ENCODE measurements around the gene ISM2. TPM values are rescaled to one million over a fixed set of nuclear protein-coding genes. Genes with fewer than 3 reads are reported as not detected.

ISM2 gene
- total and polyA plus RNA-seq, 2 experiments from 2014 or later, result 0.11 to 2.6 TPM

DNA sequence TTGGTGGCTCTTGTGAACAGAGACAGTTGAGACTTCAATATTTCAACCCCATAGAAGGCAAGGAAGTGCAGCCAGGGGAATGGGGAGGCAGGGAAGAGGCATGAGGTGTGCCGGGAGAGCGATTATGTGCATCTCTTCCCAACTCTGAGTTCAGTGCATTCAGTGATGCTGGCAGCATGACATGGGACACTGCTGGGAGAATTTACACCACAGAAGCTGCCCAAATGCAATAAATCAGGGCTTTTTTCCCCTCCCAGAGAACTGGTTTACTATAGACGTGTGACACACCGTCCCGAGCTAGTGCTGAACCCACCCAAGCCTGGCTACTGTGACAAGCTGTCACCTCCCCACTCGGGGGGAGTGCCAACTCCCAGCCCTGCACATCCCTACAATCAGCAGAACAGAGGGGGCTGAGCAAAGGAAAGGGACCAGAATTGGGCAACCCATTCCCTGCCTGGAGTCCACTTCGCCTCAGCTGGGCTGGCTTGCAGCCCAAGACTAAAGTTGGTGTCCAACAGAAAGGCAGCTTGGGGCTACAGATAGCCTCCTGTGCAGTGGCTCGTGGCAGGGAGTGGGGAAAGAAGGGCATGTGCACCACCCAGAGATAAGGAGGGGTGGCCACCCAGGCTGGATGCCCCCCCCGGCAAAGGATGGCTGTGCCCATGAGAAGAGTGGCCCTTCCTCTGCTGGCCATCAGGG, 24.0 kb downstream of the ISM2 start:
- Histone ChIP-seq H3K9ac (no peak overlapping the region), H3K9me2 (ENCODE audit: insufficient read depth) (no peaks in the 10 kb centered on the region), H3K4me2 (ENCODE audit: unreplicated experiment) (no peak overlapping the region), H3K4me3 (no peak overlapping the region), H3K27me3 (replicated peaks; ENCODE audit: insufficient read depth) (peaks cover 8% of the 10 kb centered on the region; the same call in 1 of the 2 replicates), H3K27ac (no peak overlapping the region), H3F3A (ENCODE audit: insufficient read depth) (no peaks in the 10 kb centered on the region), H3K4me1 (ENCODE audit: insufficient read depth) (no peaks in the 10 kb centered on the region), H3K79me2 (ENCODE audit: insufficient read depth) (no peaks in the 10 kb centered on the region), H2AFZ (0 out of 2 replicates have a peak overlapping the region, but pooled peaks have one; percentile 51), H4K20me1 (ENCODE audit: insufficient read depth) (no peaks in the 10 kb centered on the region), H3K36me3 (ENCODE audit: low read depth) (no peaks in the 10 kb centered on the region), H3K9me3 (ENCODE audit: low read depth) (no peaks in the 10 kb centered on the region)
- 15 to 17% methylated on average over 9 of the region's 9 CpGs for WGBS, 2 experiments (ENCODE audit: low coverage in 1 of 2, low lambda C conversion rate in 2 of 2, missing lambda C conversion rate in 2 of 2)
- in situ Hi-C loops (cut with MboI), result no loop called here
- DNase-seq, result no peak
- TF ChIP-seq EZH2 (IDR thresholded peaks at IDR 0.05; ENCODE audit: insufficient read depth, poor library complexity, severe bottlenecking) (no peak), EZH2phosphoT487 (IDR thresholded peaks at IDR 0.05; ENCODE audit: insufficient read depth, low read depth) (no peak)

DNA sequence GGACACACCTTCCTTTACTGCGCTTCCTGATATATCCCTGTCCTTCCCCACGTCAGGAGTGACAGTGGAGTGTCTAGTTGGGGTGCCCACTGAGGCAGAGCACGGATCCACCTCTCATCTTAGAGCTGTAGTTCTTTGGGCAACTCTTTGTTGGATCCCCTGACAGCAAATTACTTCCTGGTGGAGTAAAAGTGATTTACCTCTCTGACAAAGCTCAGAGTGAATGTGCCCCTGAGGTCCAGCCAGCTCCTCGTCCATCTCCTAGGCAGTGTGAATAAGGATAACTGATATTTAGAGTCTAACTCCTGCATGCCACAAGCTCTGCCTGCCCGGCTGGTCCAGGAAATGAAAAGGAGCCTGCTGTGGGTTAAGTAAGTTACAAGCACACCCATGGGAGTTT, 24.7 kb downstream of the ISM2 start:
- Histone ChIP-seq H2AFZ (0 out of 2 replicates have a peak overlapping the region, but pooled peaks have one; percentile 51), H3K9me2 (ENCODE audit: insufficient read depth) (no peaks in the 10 kb centered on the region), H3K79me2 (ENCODE audit: insufficient read depth) (no peaks in the 10 kb centered on the region), H3F3A (ENCODE audit: insufficient read depth) (no peaks in the 10 kb centered on the region), H3K9ac (no peak overlapping the region), H3K4me3 (no peak overlapping the region), H3K4me1 (ENCODE audit: insufficient read depth) (no peaks in the 10 kb centered on the region), H3K27me3 (replicated peaks; ENCODE audit: insufficient read depth) (peaks cover 8% of the 10 kb centered on the region; the same call in 1 of the 2 replicates), H4K20me1 (ENCODE audit: insufficient read depth) (no peaks in the 10 kb centered on the region), H3K9me3 (ENCODE audit: low read depth) (no peaks in the 10 kb centered on the region), H3K4me2 (ENCODE audit: unreplicated experiment) (no peak overlapping the region), H3K36me3 (ENCODE audit: low read depth) (no peaks in the 10 kb centered on the region), H3K27ac (no peak overlapping the region)
- no peak for DNase-seq
- 54 to 55% methylated on average over 5 of the region's 5 CpGs for whole genome bisulfite sequencing, 2 experiments (ENCODE audit: low coverage in 1 of 2, low lambda C conversion rate in 2 of 2, missing lambda C conversion rate in 2 of 2)
- in situ Hi-C loops (cut with MboI), result no loop called here
- TF ChIP-seq EZH2 (IDR thresholded peaks at IDR 0.05; ENCODE audit: insufficient read depth, poor library complexity, severe bottlenecking) (no peak), EZH2phosphoT487 (IDR thresholded peaks at IDR 0.05; ENCODE audit: insufficient read depth, low read depth) (no peak)

DNA sequence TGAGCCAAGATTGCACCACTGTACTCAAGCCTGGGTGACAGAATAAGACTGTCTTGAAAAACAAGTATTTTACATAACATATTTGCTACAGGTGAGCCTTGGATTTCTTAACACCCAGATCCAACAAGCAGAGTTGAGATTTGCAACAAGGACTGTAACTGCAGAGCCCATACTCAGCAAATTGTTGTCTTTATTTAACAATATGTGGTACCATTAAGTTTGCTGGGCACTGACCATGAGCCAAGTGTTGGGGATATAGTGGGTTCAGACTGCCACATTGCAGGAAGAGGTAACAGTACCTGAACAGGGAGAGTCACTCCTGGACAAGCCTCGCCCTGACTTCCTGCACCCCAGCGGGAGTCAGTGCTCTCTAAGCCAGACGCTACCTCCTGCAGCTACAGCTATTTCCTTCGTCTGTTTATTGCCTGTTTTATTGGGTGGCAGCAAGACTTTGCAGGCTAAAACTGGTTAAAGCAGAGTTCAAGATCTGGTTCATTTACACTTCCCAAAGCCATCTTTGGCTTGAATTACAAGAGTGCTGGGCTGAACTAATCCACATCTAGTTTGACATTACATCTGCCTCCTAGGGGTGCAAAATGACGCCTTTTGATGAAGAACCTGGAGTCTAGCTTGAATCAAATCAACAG, 28.3 kb downstream of the ISM2 start:
- no peak overlapping the region for H3K4me3 ChIP-seq
- WGBS, 2 experiments (ENCODE audit: low coverage in 1 of 2, low lambda C conversion rate in 2 of 2, missing lambda C conversion rate in 2 of 2), result 46 to 58% methylated on average over 5 of the region's 5 CpGs
- no peaks in the 10 kb centered on the region for H3K4me1 ChIP-seq (ENCODE audit: insufficient read depth)
- 0 out of 2 replicates have a peak, but pooled peaks cover 11% of the 10 kb centered on the region for H3F3A ChIP-seq (ENCODE audit: insufficient read depth)
- H2AFZ ChIP-seq, result no peak overlapping the region
- H3K9me2 ChIP-seq (ENCODE audit: insufficient read depth), result no peaks in the 10 kb centered on the region
- H3K79me2 ChIP-seq (ENCODE audit: insufficient read depth), result no peaks in the 10 kb centered on the region
- H3K4me2 ChIP-seq (ENCODE audit: unreplicated experiment), result no peak overlapping the region
- H3K9me3 ChIP-seq (ENCODE audit: low read depth), result no peaks in the 10 kb centered on the region
- DNase-seq, result no peak
- H3K27ac ChIP-seq, result no peak overlapping the region
- no peaks in the 10 kb centered on the region for H4K20me1 ChIP-seq (ENCODE audit: insufficient read depth)
- in situ Hi-C loops (cut with MboI), result no loop called here
- TF ChIP-seq EZH2 (IDR thresholded peaks at IDR 0.05; ENCODE audit: insufficient read depth, poor library complexity, severe bottlenecking) (no peak), EZH2phosphoT487 (IDR thresholded peaks at IDR 0.05; ENCODE audit: insufficient read depth, low read depth) (no peak)
- H3K9ac ChIP-seq, result no peak overlapping the region
- H3K36me3 ChIP-seq (ENCODE audit: low read depth), result peaks cover 25% of the 10 kb centered on the region; the same call in 1 of the 2 replicates
- H3K27me3 ChIP-seq (replicated peaks; ENCODE audit: insufficient read depth), result peaks cover 8% of the 10 kb centered on the region; the same call in 1 of the 2 replicates

DNA sequence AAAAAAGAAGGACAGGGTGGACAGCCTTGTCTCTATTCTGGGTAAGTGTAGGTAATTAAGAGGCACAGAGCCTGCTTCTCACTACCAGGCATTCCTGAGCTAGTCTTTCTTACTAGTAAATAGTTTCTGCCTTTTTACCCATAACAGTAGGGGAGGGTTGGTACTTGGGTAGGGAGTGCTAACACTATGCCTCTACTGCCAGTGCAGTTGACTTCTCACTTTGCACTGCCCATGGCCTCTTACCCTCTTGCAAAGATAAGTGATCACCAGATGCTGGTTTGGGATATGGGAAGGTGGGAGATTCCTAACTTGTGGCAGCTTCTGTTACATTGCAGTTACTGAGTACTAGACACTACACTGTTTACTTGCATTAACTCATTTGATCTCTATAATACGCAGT, 29.1 kb downstream of the ISM2 start:
- DNase-seq, result no peak
- H3K36me3 ChIP-seq (ENCODE audit: low read depth), result peaks cover 33% of the 10 kb centered on the region; the same call in 1 of the 2 replicates
- H3K79me2 ChIP-seq (ENCODE audit: insufficient read depth), result no peaks in the 10 kb centered on the region
- 91 to 100% methylated on average over 1 of the region's 1 CpG for WGBS, 2 experiments (ENCODE audit: low coverage in 1 of 2, low lambda C conversion rate in 2 of 2, missing lambda C conversion rate in 2 of 2)
- no peaks in the 10 kb centered on the region for H3K4me1 ChIP-seq (ENCODE audit: insufficient read depth)
- H3K27me3 ChIP-seq (replicated peaks; ENCODE audit: insufficient read depth), result peaks cover 4% of the 10 kb centered on the region; the same call in 1 of the 2 replicates
- no peaks in the 10 kb centered on the region for H3K9me3 ChIP-seq (ENCODE audit: low read depth)
- in situ Hi-C loops (cut with MboI), result loop anchor here (10.0 kb wide), 1 partner anchor 235 kb away; the partner anchor contains the start of genes ALKBH1 and SLIRP
- no peaks in the 10 kb centered on the region for H4K20me1 ChIP-seq (ENCODE audit: insufficient read depth)
- no peaks in the 10 kb centered on the region for H3K9me2 ChIP-seq (ENCODE audit: insufficient read depth)
- TF ChIP-seq EZH2phosphoT487 (IDR thresholded peaks at IDR 0.05; ENCODE audit: insufficient read depth, low read depth), result no peak
- TF ChIP-seq EZH2 (IDR thresholded peaks at IDR 0.05; ENCODE audit: insufficient read depth, poor library complexity, severe bottlenecking), result no peak
- no peak overlapping the region for H2AFZ ChIP-seq
- no peak overlapping the region for H3K9ac ChIP-seq
- no peak overlapping the region for H3K27ac ChIP-seq
- H3K4me3 ChIP-seq, result no peak overlapping the region
- 0 out of 2 replicates have a peak, but pooled peaks cover 11% of the 10 kb centered on the region for H3F3A ChIP-seq (ENCODE audit: insufficient read depth)
- H3K4me2 ChIP-seq (ENCODE audit: unreplicated experiment), result no peak overlapping the region
